Renal cortical epithelial cell (primary cell): ENCODE data around the gene AQP5. TPM values are rescaled to one million over a fixed set of nuclear protein-coding genes. Genes with fewer than 3 reads are reported as not detected.

Experiments used
- DNase-seq: peaks from one replicate; pipeline ENCODE4 v3.0.0-alpha.2; 2011; ENCODE audit warnings: low read depth
- total RNA-seq: library from RNA; depleted of rRNA; stranded (reverse); fragments of >200 nt; gene quantifications from 2 replicates; pipeline ENCODE4 v1.2.3, GENCODE V29; 2014

Gene AQP5
- total RNA-seq, 1 donor from 2014 or later: not detected

DNA sequence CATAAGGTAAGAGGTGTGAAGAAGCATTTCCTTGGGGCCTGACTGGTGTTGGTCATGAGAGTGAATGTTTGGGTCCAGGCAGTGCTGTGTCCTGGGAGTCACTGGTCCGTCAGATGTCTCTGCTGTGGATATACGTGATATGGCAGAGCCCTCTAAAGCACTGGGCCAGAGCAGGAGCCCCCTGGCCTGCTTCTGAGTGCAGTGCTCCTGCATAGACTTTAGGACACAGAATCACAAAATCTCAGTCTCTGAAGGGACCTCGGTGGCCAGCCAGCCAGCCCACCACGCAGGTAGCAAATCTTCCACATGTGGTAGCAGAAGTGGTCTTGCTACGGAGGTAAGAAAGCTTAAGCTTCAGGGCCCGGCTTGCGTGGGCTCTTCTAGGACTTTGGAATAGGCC is 29.6 kb upstream of the AQP5 start:
- no peak for DNase-seq

DNA sequence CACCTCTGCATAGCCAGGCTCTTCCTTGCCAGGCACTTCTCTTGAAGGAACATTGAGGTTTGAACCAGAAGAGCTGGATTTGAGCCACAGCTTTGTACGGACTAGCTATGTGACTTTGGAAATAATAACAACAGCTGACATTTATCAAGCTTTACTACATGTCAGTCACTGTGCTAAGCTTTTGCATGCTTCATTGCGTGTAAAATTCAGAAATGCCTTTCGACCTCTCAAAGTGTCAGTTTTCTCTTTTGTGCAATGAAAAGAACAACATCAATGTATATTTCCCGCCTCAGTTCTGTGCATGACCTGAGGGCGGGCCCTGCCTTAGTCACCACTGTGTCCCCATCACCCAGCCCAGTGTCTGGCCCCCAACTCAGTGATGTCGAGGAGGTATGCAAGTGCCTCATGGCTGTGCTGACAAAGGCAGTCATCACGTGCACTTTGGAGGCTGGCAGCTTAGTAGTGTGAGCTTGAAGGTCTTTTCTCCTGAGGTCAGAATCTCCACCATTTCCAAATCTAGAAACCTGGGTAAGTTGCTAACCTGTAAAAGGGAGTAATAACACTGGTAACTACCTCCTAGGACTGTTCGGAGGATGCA is 29.0 kb upstream of the AQP5 start:
- no peak for DNase-seq

DNA sequence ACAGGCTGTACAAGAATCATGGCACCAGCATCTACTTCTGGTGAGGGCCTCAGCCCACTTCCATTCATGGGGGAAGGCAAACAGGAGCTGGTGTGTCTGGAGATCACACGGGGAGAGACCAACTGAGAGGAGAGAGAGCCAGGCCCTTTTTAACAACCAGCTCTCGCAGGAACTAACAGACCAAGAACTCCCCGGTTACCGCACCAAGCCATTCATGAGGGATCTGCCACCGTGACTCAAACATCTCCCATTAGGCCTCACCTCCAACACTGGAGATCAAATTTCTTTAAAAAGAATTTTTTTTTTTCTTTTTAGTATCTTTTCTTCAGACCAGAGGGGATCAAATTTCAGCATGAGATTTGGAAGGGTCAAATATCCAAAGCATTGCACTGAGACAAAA is 27.9 kb upstream of the AQP5 start:
- no peak for DNase-seq

DNA sequence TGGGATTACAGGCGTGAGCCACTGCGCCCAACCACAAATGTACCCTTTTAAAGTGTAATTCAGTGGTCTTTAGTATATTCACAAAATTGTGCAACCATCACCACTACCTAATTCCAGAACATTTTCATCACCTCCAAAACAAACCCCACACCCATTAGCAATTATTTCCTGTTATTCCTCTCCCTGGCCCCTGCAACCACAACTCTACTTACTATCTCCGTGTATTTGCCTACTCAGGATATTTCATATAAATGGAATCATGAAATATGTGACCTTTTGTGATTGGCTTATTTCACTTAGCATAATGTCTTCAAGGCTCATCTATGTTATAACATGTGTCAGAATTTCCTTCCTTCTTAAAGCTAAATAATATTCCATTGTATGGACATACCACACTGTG is 27.2 kb upstream of the AQP5 start:
- no peak for DNase-seq

DNA sequence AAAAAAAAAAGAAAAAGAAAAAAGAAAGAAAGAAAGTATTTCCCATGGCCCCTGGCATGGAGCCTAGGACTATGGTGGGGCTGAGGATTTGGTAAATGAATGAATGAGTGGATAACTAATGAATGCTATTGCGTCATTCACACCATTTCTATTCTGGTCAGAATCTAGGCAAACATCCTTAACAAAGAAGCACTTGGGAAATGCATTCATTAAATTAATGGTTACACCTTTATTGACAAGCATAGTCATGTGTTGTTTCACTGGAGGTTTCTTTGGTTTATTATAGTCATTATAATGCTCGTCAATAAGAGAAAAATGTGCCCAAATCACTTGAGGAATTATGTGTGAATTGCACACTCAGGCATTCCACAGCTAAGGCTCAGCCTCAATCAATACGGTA is 24.7 kb upstream of the AQP5 start:
- DNase-seq: peak; percentile 85

DNA sequence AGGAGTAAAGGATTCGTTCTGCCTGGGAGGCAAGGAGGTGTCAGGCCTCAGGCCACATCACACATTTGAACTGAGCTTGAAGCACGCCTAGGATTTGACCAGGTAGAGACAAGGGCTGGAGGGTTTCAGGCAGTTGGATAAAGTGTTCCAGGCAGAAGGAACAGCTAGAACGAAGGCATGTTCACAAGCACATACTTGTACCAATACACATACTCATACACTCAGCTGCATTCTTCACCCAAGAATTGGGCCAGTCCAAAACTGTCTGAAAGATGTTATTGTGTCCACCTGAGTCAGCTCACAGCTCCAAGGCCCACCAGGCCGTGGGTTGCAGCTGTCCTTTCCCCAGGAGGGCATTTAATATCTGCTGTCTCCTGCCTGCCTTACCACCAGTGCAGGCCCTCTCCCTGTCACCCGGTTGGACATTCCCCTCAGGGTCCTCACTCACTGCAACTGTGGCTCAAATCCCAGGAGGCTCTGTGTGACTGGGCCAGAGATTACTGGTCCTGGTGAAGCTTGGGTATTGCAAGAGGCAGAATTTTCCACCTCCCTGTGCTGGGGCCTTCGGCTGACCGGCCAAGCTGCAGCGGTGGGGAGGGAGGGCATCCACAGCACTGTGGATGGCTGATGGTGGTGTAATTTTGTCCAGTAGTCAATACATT is 23.9 kb upstream of the AQP5 start:
- no peak for DNase-seq

DNA sequence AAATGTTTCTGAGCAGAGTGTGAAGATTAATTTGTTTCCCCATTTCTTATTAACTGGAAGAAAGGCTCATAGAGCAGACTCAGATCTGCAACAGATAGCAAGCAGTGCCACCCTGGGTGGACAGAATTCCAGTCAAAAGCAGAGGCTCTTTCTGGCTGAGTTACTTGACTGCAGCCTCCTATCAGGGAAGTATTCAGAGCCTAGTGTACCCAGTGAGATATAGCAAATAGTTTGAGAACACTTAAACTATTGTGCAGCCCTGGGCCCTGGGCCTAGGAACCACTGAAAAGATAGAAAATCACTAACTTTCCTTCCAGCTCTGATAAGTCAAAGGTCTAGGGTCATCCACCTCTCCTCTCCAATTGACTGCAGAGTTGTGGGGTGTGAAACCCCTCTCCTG is 22.4 kb upstream of the AQP5 start:
- DNase-seq: no peak

DNA sequence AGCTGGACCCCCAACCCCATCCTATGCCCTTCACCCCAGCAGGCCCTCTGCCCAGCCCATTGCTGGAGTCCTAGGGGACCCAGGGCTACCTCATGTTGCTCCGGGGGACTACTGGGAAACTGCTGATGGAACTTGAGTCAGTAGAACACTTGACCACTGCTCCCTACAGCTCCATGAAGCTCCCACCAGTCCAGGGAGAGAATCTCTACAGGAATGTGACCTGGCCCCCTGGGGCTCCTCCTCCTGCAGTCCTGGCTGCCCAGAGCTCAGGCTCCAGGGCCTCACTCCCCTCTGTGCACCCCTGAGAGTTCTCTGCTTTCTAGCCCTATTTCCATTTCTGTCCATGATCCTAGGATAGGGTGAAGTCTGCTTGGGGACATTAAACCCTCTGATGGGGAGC is 22.0 kb upstream of the AQP5 start:
- no peak for DNase-seq

DNA sequence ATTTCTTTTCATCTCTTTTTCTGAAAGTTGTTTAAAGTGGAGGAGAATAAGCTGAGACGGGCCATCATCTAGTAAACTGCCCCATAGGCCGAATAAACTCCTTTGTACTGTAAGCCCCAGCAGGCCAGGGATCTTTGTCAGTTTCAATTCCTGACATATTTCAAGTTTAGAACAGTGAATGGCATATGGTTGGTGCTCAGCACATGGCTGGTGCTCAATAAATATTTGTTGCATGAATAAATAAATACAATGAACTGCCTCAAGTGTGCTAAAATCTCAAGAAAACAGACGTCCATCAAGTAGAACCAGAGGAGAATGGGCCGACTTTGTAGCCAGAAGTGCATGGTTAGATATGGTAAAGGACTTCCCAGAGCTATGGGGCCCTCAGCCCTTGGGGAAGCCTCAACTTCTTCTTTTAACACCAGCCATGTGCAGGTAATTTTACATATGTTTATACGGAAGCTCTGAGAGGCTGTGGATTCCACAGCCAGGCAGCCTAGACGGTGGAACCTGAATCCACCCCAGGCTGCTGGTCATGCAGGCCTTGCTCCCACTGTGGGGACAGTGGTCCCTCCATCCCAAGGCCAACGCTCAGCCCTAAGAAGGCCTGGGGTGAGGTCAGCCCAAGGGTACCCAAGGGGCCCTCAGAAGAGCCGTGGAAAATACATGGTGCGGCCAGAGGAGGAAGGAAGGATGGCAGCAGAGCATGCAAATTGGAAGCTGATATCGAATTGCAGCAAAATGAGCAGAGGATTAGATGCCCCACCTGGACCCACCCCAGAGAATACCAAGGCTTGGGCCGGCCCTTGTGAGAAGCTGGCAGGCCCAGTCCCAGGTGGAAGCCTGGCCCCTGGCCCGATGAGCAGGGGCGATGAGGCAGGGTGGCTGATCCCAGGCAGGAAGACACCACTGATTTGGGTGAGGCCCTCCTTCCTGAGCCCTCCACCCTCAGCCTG is 19.8 kb upstream of the AQP5 start:
- DNase-seq: no peak

DNA sequence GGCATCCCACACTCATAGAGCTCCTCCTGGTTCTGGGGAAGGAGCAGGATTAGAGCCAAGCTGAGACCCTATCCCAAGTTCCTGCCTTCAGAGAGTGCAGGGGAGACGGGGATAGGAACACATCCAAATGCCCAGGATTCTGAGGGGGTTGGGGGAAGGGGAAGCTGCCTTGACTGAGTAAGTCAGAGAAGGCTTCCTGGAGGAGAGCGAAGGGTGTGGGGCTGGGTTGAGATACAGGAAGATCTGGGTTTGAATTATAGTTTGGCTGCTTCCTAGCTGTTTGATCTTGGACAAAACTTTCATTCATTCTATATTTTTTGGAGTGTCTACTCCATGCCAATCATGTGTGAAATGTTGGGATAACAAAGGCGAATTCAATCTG is 19.2 kb upstream of the AQP5 start:
- DNase-seq: no peak

DNA sequence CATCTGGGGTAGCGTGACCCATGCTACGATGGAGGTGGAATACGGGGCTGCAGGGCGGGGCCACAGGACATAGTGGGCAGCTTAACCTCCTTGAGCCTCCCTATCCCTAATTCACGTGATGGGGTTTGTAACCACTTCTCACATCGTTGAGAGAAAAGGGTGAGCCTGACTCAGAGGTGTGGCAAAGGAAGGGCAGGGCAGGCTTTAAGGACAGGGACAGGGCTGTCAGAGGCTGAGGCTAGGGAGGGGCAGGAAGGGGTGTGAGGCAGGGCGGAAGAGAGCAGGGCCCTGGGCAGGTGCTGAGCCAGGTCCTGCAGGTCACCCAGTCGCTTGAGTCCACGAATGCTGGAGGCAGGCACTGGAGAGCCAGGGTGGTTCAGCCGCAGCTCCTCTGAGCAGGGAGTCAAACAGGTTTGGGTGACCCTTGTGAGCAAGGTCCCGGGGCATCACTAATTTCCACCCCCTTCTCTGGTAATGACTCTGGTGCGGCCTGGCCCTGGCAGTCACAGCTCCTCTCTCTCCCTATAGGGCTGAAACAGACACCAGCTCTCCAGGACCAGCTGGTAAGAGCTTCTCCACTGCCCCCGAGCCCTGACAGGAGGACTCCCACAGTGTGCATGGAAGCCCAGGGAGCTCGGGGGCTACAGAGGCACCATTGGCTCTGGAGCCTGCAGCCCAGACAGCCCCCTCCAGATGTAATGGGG is 18.6 kb upstream of the AQP5 start:
- no peak for DNase-seq

DNA sequence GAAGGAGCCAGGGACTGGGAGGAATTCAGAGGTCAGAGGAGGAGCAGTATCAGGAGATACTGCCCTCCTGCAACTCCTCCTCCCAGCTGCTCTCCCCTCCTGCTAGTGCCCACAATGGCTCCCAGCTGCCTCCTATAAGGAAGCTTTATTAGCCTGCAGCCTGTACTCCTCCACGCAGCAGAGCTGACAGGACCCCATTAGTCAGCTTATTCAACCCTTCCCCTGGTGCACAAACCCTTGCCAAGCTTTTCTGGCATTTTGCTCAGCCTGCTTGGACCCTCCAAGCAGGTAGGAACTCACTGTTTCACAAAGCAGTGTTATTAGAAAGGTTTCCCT is 18.1 kb upstream of the AQP5 start:
- DNase-seq: no peak

DNA sequence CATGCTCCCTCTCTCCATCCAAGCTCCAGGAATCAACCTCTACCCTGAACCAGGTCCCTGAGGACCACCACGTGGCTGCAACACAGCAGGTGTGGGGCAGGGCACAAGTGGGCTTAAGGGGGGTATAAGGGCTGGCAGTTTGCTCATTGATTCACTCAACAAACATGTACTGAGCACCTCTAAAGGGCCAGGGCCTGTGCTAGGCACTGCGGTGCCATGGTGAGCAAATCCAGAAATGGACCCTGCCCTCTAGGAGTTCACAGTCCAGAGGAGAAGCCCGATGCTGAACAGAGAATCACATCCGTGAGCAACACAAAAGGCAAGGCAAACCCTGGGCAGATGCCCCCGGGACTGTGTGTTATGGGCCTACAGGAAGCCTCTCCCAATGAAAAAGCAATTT is 17.6 kb upstream of the AQP5 start:
- no peak for DNase-seq

DNA sequence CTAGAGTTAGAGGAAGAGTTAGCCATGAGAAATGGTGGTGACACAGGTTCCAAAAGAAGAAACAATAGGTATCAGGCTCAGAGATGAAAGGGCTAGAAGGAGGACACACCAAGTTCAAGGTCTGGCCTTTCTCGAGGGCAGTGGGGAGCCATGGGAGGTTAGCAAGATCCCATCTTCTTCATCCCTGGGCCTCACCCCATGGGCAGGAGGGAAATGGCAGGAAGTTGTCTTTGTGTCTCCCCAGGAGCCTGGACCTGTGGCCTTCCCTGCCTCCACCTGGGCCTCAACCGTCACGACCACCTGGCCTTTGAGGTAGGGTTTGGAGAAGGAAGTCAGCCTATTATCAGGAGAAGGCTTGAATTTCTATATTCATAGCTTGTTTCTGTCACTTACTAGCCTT is 17.0 kb upstream of the AQP5 start:
- DNase-seq: no peak

DNA sequence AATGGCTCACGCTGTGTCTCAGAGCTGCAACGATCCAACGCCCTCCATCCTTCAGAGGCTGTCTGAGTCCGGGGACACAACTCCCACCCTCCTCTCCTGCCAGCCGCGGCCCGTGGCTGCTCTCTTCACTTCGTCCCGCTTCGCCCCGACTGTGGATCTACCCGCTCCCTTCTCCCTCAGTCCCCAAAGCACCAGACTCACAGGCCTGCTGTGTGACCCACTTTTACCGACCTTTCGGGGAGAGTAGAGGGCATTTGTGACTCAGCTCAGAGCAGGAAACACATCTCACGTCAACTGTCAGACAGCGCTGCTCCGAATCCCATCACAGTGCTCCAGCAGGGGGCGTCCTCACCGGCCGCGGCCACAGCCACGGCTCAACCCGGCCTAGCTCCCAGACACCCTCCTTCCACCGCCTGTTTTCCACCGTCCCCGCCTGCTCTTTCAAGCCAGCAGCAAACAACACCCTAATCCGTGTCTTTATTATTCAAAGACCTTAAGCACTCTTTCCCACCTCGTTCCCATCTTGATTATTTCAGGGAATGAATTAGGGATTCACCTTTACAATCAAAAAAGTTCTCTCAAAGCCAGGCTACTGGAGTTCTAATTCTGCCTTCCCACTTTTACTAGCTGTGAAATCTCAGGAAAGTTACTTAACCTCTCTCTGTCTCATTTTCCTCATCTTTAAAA is 16.1 kb upstream of the AQP5 start:
- peak; percentile 67 for DNase-seq

DNA sequence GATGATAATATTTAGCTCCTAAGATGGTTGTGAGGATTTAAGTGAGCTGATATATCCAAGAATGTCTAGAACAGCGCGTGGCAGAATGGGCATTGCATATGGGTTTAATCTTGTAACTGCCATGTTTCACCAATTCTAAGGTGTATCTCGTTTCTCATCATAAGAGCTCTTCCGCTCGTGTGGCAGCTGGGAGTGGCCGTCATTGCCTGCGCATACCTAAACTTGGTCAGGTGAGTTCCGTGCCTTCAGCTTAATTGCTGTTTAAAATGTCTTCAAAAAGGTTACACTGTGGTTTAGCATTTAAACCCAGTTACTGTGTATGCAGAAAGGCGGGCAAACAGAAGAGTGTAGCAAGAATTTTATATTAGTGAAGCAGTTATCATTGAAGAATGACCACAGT is 15.6 kb upstream of the AQP5 start:
- no peak for DNase-seq

DNA sequence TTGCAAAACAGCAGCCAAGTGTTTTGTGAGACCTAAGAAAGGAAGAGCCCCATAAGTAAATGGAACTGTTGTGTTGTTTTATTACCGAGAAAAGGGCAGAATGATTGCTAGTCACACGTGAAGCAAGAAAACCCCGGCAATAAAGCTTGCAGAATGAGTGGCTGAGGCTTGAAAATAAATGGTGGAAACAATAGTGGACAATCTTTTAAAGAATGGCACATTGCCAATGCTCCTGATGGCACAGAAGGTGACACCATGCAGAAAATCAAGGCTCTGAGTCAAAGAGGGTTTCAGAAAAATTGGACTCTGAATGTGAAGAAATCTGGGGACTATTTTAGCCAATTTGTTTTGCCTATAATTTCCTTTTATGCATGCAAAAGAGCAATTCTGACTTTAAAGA is 15.2 kb upstream of the AQP5 start:
- no peak for DNase-seq

DNA sequence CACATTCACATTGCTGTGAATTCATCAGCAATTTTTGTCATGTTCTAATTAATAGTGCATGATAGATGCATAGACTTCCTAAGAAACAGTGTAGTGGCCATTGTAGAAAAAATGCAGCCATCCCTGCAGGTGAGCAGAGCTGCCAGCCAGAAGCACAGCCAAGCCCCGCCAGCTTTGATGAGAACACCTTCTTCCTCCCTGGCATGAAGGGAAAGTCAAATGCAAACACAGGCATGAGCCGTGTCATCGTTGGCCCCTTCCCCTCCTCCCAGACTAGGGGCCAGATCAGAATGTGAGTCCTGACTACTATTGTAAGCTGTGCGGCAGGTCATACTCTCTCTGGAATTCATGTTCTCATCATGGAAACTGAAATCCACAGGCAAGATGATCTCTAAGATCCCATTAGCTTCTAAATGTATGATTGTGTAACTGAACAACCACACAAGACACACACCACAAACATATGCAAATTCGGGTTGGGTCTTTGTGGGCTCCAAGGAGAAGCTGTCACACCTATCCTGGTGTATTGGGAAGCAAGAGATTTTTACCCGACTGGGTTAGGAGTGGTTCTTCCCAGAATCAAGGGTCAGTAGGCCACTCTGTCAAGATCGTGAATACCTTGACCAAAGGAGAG is 14.0 kb upstream of the AQP5 start:
- no peak for DNase-seq

DNA sequence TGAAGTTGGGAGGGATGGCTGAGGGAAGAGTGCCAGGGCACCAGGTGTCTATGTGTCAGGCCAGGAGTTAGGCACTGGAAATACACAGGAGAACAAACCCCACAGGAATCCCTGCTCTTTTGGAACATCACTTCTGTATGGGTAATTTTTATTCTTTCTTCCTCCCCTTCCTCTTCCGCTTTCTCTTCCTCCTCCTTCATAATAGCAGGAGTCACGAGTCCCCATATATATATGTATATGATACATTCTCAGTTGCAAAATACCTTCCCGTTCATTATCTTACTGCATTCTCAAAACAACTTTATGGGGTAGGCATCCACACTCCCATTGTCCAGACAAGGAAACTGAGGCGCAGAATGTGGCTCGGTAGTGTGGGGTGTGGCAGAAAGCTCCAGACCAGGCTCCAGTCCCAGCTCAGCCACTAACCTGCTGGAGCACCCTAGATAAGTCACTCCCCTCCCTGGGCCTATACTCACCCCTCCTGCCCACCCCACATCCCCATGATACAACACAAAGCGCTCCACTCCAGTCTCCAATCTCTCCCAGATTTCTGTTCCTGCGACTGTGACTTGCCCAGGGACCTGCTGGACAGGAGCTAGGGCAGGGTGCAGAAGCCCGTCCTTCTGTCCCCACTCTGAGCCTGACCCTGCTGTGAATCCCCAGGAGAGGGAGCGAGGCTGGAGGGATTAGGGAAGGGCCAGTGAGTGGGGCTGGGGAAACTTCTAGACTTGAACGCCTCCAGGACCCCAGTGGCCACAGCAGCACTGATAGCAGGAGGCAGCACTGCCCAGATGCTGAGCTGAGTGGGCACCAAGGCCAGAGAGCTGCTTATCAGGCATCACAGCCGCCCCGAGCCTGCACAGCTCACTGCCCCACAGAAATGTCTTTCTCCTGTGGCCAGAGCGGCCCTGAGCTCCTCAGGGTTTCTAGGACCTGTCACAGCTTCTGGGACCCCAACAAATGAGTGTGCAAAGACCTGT is 12.5 kb upstream of the AQP5 start:
- DNase-seq: no peak

DNA sequence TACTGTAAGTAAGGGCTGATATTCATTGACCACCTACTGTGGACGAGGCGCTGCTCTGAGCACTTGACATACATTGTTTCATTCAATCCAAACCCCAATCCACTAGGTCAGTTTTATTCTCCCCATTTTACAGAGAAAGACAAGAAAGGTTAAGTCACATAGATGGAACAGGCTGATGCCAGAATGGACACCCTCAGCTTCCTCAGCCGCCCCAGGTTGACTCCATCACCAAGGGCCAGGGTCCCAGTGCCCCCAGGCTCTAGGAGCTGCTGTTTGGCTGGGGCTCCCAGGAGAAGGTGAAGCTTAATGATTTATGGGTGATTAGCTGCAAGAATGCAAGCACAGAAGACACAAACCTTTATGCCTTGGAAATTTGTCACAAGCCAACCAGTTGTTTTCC is 11.8 kb upstream of the AQP5 start:
- DNase-seq: no peak
